ENCODE results near the gene UBASH3A.

- TF ChIP-seq, protein P1, sequence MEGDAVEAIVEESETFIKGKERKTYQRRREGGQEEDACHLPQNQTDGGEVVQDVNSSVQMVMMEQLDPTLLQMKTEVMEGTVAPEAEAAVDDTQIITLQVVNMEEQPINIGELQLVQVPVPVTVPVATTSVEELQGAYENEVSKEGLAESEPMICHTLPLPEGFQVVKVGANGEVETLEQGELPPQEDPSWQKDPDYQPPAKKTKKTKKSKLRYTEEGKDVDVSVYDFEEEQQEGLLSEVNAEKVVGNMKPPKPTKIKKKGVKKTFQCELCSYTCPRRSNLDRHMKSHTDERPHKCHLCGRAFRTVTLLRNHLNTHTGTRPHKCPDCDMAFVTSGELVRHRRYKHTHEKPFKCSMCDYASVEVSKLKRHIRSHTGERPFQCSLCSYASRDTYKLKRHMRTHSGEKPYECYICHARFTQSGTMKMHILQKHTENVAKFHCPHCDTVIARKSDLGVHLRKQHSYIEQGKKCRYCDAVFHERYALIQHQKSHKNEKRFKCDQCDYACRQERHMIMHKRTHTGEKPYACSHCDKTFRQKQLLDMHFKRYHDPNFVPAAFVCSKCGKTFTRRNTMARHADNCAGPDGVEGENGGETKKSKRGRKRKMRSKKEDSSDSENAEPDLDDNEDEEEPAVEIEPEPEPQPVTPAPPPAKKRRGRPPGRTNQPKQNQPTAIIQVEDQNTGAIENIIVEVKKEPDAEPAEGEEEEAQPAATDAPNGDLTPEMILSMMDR (conservative IDR thresholded peaks at IDR 0.05), result no peak; the same call in 1 of the 2 replicates
- TF ChIP-seq ZFX (IDR thresholded peaks at IDR 0.05), result no peak
Observed at GRCh38 chr21:42384156-42384945, 19.4 kb upstream of the UBASH3A start.
